Skin epidermis (tissue), 12 donors: Measurements from ENCODE around the gene DUSP1.

Experiments used
- H3K27ac ChIP-seq, 21 experiments: fragments of 200-600 bp; sonication (generic) in 11 of 21; one replicate each; pipeline ENCODE4 v1.5.0; 2020; ENCODE audit warnings: mild to moderate bottlenecking in 3 of 21, inconsistent platforms in 2 of 21, moderate library complexity in 2 of 21
- H3K4me3 ChIP-seq, 7 experiments: fragments of 200-600 bp; sonication (generic) in 2 of 7; one replicate each; pipeline ENCODE4 v1.5.0; 2020; ENCODE audit warnings: inconsistent platforms in 2 of 7, mild to moderate bottlenecking in 2 of 7, moderate library complexity in 1 of 7

The DUSP1 gene

GRCh38 chr5:172733131-172733973, 37.6 kb downstream of the DUSP1 start:
- no peak overlapping the region for H3K4me3 ChIP-seq
- peak overlapping the region; percentile 60 to 99 (median 96) for H3K27ac ChIP-seq

- Histone ChIP-seq H3K4me3 (no peak overlapping the region), H3K27ac (peak overlapping the region; percentile 19 to 99 (median 96))
Observed at GRCh38 chr5:172732201-172732865, 38.7 kb downstream of the DUSP1 start.

- H3K4me3 ChIP-seq = no peak overlapping the region
- H3K27ac ChIP-seq = peak overlapping the region in 19 of 21 experiments; percentile 31 to 99 (median 96)
Observed at GRCh38 chr5:172731680-172732074, 39.3 kb downstream of the DUSP1 start.

- Histone ChIP-seq H3K27ac (peak overlapping the region in 18 of 21 experiments; percentile 31 to 99 (median 96)), H3K4me3 (no peak overlapping the region)
Observed at GRCh38 chr5:172730981-172731679, 39.9 kb downstream of the DUSP1 start.

- Histone ChIP-seq H3K27ac (peak overlapping the region in 16 of 21 experiments; percentile 21 to 99 (median 95)), H3K4me3 (no peak overlapping the region)
Observed at GRCh38 chr5:172730222-172730621, 40.8 kb downstream of the DUSP1 start.

GRCh38 chr5:172729588-172729987, 41.4 kb downstream of the DUSP1 start:
- peak overlapping the region in 17 of 21 experiments; percentile 5 to 99 (median 95) for H3K27ac ChIP-seq
- H3K4me3 ChIP-seq = no peak overlapping the region

GRCh38 chr5:172728481-172729241, 42.3 kb downstream of the DUSP1 start:
- no peak overlapping the region for H3K4me3 ChIP-seq
- H3K27ac ChIP-seq = peak overlapping the region in 16 of 21 experiments; percentile 30 to 99 (median 76)

- Histone ChIP-seq H3K27ac (peak overlapping the region in 6 of 21 experiments; percentile 3 to 98 (median 34)), H3K4me3 (no peak overlapping the region)
Observed at GRCh38 chr5:172727551-172727950, 43.4 kb downstream of the DUSP1 start.

- Histone ChIP-seq H3K27ac (peak overlapping the region in 5 of 21 experiments; percentile 26 to 98 (median 52)), H3K4me3 (no peak overlapping the region)
Observed at GRCh38 chr5:172726966-172727365, 44.0 kb downstream of the DUSP1 start.

- Histone ChIP-seq H3K27ac (no peak overlapping the region), H3K4me3 (no peak overlapping the region)
Observed at GRCh38 chr5:172725785-172726184, 45.2 kb downstream of the DUSP1 start.

GRCh38 chr5:172725273-172725672, 45.7 kb downstream of the DUSP1 start:
- H3K4me3 ChIP-seq = no peak overlapping the region
- H3K27ac ChIP-seq = peak overlapping the region in 1 of 21 experiments; percentile 8

GRCh38 chr5:172724242-172725183, 46.5 kb downstream of the DUSP1 start:
- no peak overlapping the region for H3K4me3 ChIP-seq

GRCh38 chr5:172723508-172723907, 47.5 kb downstream of the DUSP1 start:
- Histone ChIP-seq H3K27ac (peak overlapping the region in 1 of 21 experiments; percentile 59), H3K4me3 (no peak overlapping the region)

More at GRCh38 chr5:172724242-172725183, 46.5 kb downstream of the DUSP1 start:
- peak overlapping the region in 2 of 21 experiments; percentile 1 to 8 for H3K27ac ChIP-seq

GRCh38 chr5:172722327-172722815, 48.6 kb downstream of the DUSP1 start:
- Histone ChIP-seq H3K27ac (peak overlapping the region in 11 of 21 experiments; percentile 6 to 59 (median 21)), H3K4me3 (no peak overlapping the region)

GRCh38 chr5:172721455-172722326, 49.3 kb downstream of the DUSP1 start:
- H3K4me3 ChIP-seq = no peak overlapping the region
- peak overlapping the region in 13 of 21 experiments; percentile 12 to 80 (median 40) for H3K27ac ChIP-seq

- Histone ChIP-seq H3K4me3 (no peak overlapping the region), H3K27ac (peak overlapping the region in 10 of 21 experiments; percentile 3 to 80 (median 26))
Observed at GRCh38 chr5:172720655-172721054, 50.3 kb downstream of the DUSP1 start.

- Histone ChIP-seq H3K27ac (peak overlapping the region in 9 of 21 experiments; percentile 2 to 80 (median 23)), H3K4me3 (no peak overlapping the region)
Observed at GRCh38 chr5:172719211-172719610, 51.8 kb downstream of the DUSP1 start.
